ENCODE data around the gene DCTN3.

DCTN3 gene

DNA sequence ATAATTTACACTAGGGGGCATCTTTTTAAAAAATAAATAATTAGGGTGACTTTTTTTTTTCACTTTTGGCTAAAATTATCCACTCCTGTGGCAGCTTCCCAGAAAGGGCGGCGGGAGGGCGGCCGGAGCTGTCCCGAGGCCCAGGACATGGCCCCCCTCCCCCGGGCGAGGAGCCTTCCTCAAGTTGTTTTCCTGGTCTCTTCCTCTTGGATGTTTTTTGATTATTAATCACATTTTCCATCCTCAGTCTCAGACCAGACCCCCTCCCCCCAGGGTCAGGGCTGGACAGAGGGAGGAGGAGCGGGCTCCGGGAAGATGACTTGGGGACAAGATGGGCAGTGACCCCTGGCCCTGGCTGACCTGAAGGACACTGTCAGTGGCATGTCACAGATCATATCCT, 26.1 kb downstream of the DCTN3 start:
- Histone ChIP-seq H3K4me3 (ENCODE audit: low read length) (no peak overlapping the region), H3K36me3 (ENCODE audit: insufficient read depth, low read depth, low read length) (no peaks in the 10 kb centered on the region), H3K9me3 (ENCODE audit: insufficient read depth, low read depth, low read length) (no peaks in the 10 kb centered on the region), H3K4me1 (ENCODE audit: insufficient read depth, low read length) (no peaks in the 10 kb centered on the region; the same call in 1 of the 2 replicates), H3K9ac (ENCODE audit: low read depth, low read length) (no peak overlapping the region), H3K27ac (ENCODE audit: low read length) (no peak overlapping the region), H3K27me3 (ENCODE audit: insufficient read depth, low read length) (peaks cover 62% of the 10 kb centered on the region)

DNA sequence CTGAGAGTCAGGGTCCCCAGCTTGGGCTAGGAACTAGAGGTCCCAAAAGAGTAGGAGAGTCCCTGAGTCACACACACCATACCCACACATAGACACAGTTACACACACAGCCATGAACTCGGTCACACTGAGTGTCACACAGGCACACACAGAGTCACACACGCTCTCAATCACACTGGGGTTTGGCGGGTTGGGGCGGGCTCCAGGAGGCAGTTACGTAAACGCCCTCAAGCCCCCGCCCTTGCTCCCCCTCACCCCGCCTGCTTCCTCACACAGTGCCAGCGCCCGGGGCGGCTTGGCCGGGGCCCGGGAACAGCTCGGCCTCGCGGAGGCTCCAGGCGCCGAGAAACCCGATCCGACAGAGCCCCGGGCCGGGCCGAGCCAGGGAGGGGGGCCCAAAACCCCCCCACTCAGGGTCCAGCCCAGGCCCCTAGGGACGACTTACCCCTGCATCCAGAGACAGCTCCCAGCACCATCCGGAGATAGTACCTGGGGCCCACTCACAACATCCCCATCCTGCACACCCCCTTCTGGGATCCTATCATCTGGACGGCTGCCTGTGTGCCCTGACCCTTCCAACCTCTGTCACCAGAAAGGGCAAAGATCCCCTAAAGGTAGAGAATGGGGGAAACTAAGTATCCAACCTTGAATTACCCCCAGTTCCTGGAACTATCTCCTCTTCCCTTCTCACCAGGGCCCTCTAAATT, 27.2 kb downstream of the DCTN3 start:
- Histone ChIP-seq H3K4me3 (ENCODE audit: low read length) (no peak overlapping the region; the same call in 1 of the 2 replicates), H3K27ac (ENCODE audit: low read length) (no peak overlapping the region), H3K9ac (ENCODE audit: low read depth, low read length) (no peak overlapping the region), H3K9me3 (ENCODE audit: insufficient read depth, low read depth, low read length) (no peaks in the 10 kb centered on the region), H3K4me1 (ENCODE audit: insufficient read depth, low read length) (no peaks in the 10 kb centered on the region; the same call in 1 of the 2 replicates), H3K27me3 (ENCODE audit: insufficient read depth, low read length) (peaks cover 73% of the 10 kb centered on the region), H3K36me3 (ENCODE audit: insufficient read depth, low read depth, low read length) (no peaks in the 10 kb centered on the region)

DNA sequence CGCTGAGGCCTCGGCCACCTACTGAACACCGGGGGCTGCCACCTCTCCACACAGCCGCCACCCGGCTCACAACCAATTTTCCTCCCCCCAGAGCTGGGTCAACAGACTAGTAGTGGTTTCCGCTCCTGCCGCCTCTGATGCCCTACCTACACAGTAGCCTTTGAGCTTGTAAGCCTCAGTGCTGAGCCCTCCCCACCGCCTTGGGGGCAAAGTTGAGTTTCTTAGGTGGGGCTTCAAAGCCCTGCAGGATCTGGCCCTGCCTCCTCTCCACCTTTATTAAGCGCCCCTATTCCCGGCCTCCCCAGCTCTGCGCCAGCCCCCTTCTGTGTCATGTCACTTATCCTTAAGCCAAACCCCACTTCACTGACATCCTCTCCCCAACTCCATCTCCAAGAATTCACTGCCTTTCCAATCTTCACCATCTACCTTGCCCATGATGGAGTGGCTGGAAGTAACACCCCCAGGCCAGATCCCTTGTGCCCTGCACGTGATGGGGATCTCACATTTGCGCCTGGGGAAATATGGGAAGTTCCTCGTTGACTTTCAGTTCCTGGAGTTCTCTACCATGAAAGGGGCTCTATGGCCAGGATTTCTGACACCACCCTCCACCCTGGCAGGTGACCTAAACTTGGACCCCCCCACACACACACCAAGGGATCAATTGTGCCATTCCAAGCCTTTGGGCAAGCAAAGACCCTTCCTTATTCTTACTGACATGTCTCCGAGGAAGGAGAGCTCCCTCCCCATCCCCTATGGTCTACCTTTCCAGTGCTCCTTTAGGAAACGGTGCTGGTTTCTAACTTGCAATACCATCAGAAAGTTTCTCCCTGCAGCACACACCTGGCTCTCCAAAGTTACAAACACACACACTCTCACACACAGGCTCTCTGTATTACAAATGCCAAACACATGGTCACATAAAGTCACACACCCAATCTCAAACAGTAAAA, 28.1 kb downstream of the DCTN3 start:
- H3K36me3 ChIP-seq (ENCODE audit: insufficient read depth, low read depth, low read length): no peaks in the 10 kb centered on the region
- H3K27me3 ChIP-seq (ENCODE audit: insufficient read depth, low read length): peaks cover 82% of the 10 kb centered on the region
- no peak overlapping the region for H3K27ac ChIP-seq (ENCODE audit: low read length)
- no peaks in the 10 kb centered on the region; the same call in 1 of the 2 replicates for H3K4me1 ChIP-seq (ENCODE audit: insufficient read depth, low read length)
- H3K9ac ChIP-seq (ENCODE audit: low read depth, low read length): no peak overlapping the region
- H3K4me3 ChIP-seq (ENCODE audit: low read length): no peak overlapping the region; the same call in 1 of the 2 replicates
- peaks cover 2% of the 10 kb centered on the region; the same call in 1 of the 2 replicates for H3K9me3 ChIP-seq (ENCODE audit: insufficient read depth, low read depth, low read length)

DNA sequence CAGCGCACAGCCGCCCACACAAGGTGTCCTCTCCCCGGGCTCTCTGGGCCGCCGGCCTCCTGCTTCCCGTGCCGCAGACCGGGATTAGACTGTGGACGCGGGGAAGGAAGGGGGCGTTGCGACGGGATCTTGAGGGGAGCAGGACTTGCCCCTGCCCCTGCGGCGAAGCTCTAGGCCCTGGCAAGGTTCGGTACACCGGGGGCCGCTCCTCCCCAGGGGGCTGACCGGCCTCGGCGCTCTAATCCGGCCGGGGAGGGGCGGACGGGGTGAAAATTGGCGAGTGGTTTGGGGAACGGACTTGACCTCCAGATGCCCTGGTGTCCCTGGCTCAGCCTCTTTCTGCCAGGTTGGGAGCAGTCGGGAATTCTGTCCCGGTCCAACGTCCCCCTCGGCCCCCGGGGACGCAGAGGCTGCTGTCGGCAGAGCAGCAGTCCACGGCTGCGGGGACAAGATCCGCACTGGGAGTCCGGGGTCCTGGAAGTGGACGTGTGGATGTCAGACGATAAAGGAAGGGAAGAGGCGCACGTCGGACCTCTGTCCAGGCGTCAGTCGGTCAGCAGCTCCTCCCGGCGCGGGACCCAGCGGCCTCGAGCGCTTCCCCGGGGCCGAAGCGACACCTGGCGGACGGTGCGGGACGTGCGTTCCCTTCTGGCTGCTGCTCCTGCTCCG, 28.9 kb downstream of the DCTN3 start:
- no peak overlapping the region for H3K9ac ChIP-seq (ENCODE audit: low read depth, low read length)

DNA sequence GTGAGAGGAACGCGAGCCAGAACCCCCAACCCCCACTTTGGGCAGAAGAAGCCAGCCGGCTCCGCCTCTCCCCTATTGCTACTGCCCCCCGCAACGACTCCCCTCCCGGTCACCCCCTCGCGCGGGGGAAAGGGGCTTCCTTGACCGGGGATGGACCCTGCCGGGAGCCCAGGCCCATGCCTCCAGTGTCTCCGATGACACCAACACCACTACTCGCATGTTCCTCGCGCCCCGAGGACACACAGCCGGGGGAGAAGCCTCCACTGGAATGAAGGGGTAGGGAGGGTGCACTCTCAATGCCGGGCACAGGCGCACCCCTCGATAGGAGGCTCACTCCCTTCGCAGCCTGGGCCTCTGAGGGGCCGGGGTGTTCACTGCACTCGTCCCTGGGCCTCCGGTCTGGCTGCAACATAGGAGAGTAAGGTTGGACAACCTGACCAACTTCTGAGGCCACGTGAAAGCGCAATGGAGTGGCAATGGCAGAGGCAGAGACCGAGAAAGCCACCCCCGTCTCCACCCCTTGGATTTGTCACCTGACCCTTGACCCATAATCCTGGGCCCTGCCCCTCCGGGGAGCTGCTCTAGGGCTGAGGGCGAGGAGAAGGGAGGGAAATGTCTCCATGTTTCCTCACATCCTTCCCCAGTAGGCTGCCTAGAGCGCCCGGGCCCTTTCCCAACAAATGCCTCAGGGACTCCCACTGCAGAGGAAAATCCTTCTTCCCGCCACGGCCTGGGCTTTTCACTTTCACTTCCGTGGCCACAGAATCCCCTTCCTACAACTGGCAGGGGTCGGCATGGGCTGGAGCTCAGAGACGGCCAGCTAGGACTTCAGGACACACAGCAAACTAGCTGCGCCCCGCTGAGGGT, 29.7 kb downstream of the DCTN3 start:
- H3K27me3 ChIP-seq (ENCODE audit: insufficient read depth, low read length): peaks cover 98% of the 10 kb centered on the region
- no peak overlapping the region for H3K27ac ChIP-seq (ENCODE audit: low read length)
- no peak overlapping the region for H3K9ac ChIP-seq (ENCODE audit: low read depth, low read length)
- peaks cover 3% of the 10 kb centered on the region; the same call in 1 of the 2 replicates for H3K9me3 ChIP-seq (ENCODE audit: insufficient read depth, low read depth, low read length)
- H3K4me3 ChIP-seq (ENCODE audit: low read length): peak overlapping the region; percentile 50; the same call in 1 of the 2 replicates
- no peaks in the 10 kb centered on the region for H3K36me3 ChIP-seq (ENCODE audit: insufficient read depth, low read depth, low read length)
- H3K4me1 ChIP-seq (ENCODE audit: insufficient read depth, low read length): peaks cover 8% of the 10 kb centered on the region; the same call in 1 of the 2 replicates

More for the DNA sequence above, 28.9 kb downstream of the DCTN3 start:
- no peak overlapping the region for H3K27ac ChIP-seq (ENCODE audit: low read length)
- peaks cover 3% of the 10 kb centered on the region; the same call in 1 of the 2 replicates for H3K9me3 ChIP-seq (ENCODE audit: insufficient read depth, low read depth, low read length)
- no peaks in the 10 kb centered on the region; the same call in 1 of the 2 replicates for H3K4me1 ChIP-seq (ENCODE audit: insufficient read depth, low read length)
- H3K4me3 ChIP-seq (ENCODE audit: low read length): peak overlapping the region; percentile 50; the same call in 1 of the 2 replicates
- H3K36me3 ChIP-seq (ENCODE audit: insufficient read depth, low read depth, low read length): no peaks in the 10 kb centered on the region
- H3K27me3 ChIP-seq (ENCODE audit: insufficient read depth, low read length): peaks cover 90% of the 10 kb centered on the region

DNA sequence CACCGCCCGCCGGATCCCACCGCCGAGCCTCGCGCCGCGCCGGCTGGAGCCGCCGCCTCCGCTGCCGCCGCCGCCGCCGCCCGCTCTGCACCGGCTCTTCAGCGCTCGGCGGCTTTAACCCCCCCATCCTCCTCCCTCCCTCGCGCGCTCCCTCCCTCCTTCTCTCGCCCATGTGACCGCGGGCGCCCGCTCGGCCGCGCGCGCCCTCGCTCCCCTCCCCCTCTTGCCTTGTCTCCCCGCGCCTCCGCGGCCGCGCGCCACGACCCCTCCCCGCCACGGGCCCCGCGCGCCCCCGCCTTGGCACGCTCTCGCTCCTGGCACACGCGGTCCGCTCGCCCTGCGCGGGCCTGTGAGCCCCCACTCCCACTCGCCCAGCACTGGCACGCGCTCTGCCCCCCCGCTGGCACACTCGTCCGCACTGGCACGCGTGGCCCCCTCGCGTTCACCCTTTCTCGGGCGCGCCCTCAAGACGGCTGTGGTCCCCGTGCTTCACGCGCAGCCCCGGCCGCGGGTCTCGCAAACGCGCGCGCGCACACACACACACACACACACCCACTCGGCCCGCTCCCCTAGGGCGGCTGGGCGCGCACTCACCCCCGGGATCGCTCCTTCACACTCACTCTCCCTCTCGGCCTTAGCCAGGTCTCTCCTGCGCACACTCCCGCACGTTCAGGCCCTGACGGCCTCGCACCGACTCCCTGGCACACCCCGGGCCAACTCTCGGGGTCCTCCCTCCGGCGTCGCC, 30.5 kb downstream of the DCTN3 start, which contains the start of gene CNTFR:
Gene CNTFR, minus strand, starts transcription at position 89 of the 745 bp plus-strand sequence. CDS start 20,743 bp downstream, outside the sequence.
- peaks cover 3% of the 10 kb centered on the region; the same call in 1 of the 2 replicates for H3K9me3 ChIP-seq (ENCODE audit: insufficient read depth, low read depth, low read length)
- H3K36me3 ChIP-seq (ENCODE audit: insufficient read depth, low read depth, low read length): no peaks in the 10 kb centered on the region
- H3K4me1 ChIP-seq (ENCODE audit: insufficient read depth, low read length): peaks cover 13% of the 10 kb centered on the region
- peak within 1 kb of the TSS; percentile 50 for H3K4me3 ChIP-seq (ENCODE audit: low read length)
- no peak within 1 kb of the TSS for H3K27ac ChIP-seq (ENCODE audit: low read length)
- no peak within 1 kb of the TSS for H3K9ac ChIP-seq (ENCODE audit: low read depth, low read length)
- peaks cover 100% of the 10 kb centered on the region for H3K27me3 ChIP-seq (ENCODE audit: insufficient read depth, low read length)

DNA sequence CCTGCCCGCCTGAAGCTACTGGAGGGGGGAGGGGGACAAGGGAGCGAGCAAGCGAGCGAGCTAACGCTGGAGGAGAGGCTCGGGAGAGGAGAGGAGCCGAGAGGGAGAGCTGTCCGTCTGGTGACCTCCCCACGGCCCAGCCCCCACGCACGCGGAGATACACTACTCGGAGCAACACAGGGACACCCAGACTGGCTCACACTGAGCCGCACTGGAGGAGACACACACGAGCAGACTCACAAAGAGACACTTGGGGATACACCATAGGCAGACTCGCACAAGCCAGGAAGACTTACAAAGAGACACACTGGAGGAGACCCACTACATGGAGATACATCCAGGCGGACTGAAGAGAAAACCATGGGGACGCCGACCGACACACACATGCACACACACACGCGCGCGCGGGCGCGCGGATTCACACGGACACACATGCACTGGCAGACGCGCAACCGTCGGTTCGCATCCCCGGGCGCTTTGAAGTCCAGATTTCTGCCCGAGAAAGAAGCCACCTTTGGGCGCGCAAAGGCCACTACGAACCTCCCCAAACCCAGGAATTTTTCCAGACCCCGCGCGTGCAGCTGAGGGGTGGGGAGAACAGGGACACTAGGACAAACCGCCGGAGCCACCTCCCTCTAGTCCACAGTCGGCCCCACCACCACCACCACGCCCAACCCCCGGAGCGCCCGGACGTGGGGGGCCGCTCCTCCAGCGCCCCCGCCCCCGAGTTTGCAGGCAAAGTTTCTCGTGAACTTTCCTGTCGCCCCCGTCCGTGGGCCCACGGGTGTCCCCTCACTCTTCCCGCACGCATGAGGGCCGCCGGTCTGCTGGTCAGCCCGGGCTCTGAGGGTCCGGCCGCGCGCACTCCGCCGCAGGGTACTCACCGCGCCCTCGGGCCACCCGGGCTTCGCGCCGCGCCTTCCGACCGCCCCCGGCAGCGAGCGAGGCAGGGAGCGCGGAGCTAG, 31.3 kb downstream of the DCTN3 start:
- Histone ChIP-seq H3K27ac (ENCODE audit: low read length) (no peak overlapping the region), H3K4me1 (ENCODE audit: insufficient read depth, low read length) (peaks cover 13% of the 10 kb centered on the region), H3K9ac (ENCODE audit: low read depth, low read length) (no peak overlapping the region), H3K4me3 (ENCODE audit: low read length) (peak overlapping the region; percentile 50), H3K27me3 (ENCODE audit: insufficient read depth, low read length) (peaks cover 100% of the 10 kb centered on the region), H3K9me3 (ENCODE audit: insufficient read depth, low read depth, low read length) (peaks cover 3% of the 10 kb centered on the region; the same call in 1 of the 2 replicates), H3K36me3 (ENCODE audit: insufficient read depth, low read depth, low read length) (no peaks in the 10 kb centered on the region)

DNA sequence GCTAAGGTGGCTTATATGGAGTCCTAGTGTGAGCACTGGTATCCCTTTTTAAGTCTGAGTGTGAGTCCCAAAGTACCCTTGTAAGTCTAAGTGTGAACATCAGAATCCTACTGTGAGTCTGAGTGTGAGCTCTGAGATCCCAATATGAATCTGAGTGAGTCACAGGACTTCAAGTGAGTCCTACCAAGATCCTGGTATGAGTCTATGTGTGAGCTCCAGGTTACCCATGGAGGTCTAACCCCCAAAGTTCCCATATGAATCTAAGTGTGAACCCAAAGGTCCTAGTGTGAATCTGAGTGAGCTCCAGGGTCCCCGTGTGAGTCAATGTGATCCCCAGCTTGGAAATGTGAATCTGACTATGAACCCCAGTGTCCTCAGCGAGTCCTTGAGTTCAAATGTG, 33.0 kb downstream of the DCTN3 start:
- Histone ChIP-seq H3K4me1 (ENCODE audit: insufficient read depth, low read length) (peaks cover 13% of the 10 kb centered on the region), H3K27me3 (ENCODE audit: insufficient read depth, low read length) (peaks cover 100% of the 10 kb centered on the region), H3K36me3 (ENCODE audit: insufficient read depth, low read depth, low read length) (no peaks in the 10 kb centered on the region), H3K9ac (ENCODE audit: low read depth, low read length) (no peak overlapping the region), H3K27ac (ENCODE audit: low read length) (no peak overlapping the region), H3K4me3 (ENCODE audit: low read length) (no peak overlapping the region), H3K9me3 (ENCODE audit: insufficient read depth, low read depth, low read length) (peaks cover 3% of the 10 kb centered on the region; the same call in 1 of the 2 replicates)

DNA sequence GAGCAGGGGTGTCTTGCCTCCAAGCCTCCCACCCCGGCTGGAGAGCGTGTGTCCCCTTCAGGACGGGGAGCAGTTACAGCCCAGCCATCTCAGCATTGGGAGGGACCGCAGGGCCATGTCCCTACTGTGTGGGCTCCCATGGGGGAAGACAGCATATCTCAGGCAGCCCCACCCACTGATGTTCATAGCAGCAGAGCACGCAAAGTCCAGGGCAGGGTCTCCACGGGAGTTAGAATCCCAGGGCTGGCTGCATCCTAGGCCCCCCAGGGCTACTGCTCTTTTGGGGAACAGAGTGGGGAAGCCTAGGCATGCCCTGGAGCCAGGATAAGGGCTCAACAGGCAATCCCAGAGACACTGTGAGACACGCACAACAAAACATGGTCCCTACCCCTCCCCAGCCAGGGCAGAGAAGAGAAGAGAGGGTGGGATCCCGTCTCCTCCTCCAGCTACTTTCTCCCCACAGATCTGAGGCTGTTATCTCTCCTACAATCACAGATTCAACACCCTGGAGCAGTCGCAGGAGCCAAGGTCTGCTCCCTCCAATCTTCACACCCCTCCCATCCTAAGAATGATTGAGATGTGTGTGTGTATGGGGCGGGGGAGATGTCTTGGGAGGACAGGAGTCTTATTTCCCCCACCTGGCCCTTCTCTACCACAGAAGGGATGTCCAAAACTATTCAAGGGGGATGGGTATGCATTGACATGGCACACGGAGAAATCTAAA, 34.2 kb downstream of the DCTN3 start:
- no peak overlapping the region for H3K9ac ChIP-seq (ENCODE audit: low read depth, low read length)
- peak overlapping the region; percentile 11; the same call in 1 of the 2 replicates for H3K4me3 ChIP-seq (ENCODE audit: low read length)
- peaks cover 3% of the 10 kb centered on the region; the same call in 1 of the 2 replicates for H3K9me3 ChIP-seq (ENCODE audit: insufficient read depth, low read depth, low read length)
- H3K36me3 ChIP-seq (ENCODE audit: insufficient read depth, low read depth, low read length): no peaks in the 10 kb centered on the region
- H3K4me1 ChIP-seq (ENCODE audit: insufficient read depth, low read length): peaks cover 13% of the 10 kb centered on the region
- no peak overlapping the region for H3K27ac ChIP-seq (ENCODE audit: low read length)
- peaks cover 100% of the 10 kb centered on the region for H3K27me3 ChIP-seq (ENCODE audit: insufficient read depth, low read length)
